Measurements from ENCODE around the gene CFAP54.

- no peak for TF ChIP-seq FOXP2 (optimal IDR thresholded peaks at IDR 0.05; ENCODE audit: borderline replicate concordance, extremely low read depth, extremely low read length, insufficient read depth)
- no peak for TF ChIP-seq POLR2AphosphoS5 (IDR thresholded peaks at IDR 0.05; ENCODE audit: low read depth, low read length)
- TF ChIP-seq SIN3A (IDR thresholded peaks at IDR 0.05; ENCODE audit: borderline replicate concordance, insufficient read depth, low read length) = no peak
- no peak for TF ChIP-seq TAF1 (IDR thresholded peaks at IDR 0.05; ENCODE audit: borderline replicate concordance, insufficient read depth, low read length)
- no peak for TF ChIP-seq REST (IDR thresholded peaks at IDR 0.05; ENCODE audit: insufficient read depth in 1 of 2, low read depth in 2 of 2, low read length in 2 of 2)
Measured at GRCh38 chr12:96623656-96624217, 134.4 kb downstream of the CFAP54 start.
